Right lobe of liver (tissue), 6 donors: ENCODE data around the gene LMOD2. TPM values are rescaled to one million over a fixed set of nuclear protein-coding genes. Genes with fewer than 3 reads are reported as not detected.

ENCODE experiments used
- ATAC-seq, 4 donors: fragments of 200-7000 bp; cut with Tn5 transposase; one replicate each; pipeline ENCODE4 v1.9.1; 2020; ENCODE audit warnings: mild to moderate bottlenecking in 4 of 4, moderate library complexity in 4 of 4
- DNase-seq, 3 donors: peaks; one replicate each; pipeline ENCODE4 v3.0.0-alpha.2; 2020
- H3K27ac ChIP-seq, 3 donors: fragments of 200-600 bp; one replicate each; pipeline ENCODE4 v1.8.0; 2022
- H3K27me3 ChIP-seq, 2 donors: fragments of 200-600 bp; one replicate each; pipeline ENCODE4 v1.8.0; 2022
- H3K36me3 ChIP-seq, 4 donors: fragments of 200-600 bp; sonication (generic) in 1 of 4; one replicate each; pipeline versions ENCODE4 v1.5.1 to v1.8.0; 2017 to 2022; ENCODE audit warnings: control low read depth in 1 of 4
- H3K4me1 ChIP-seq, 4 donors: fragments of 200-600 bp; sonication (generic) in 1 of 4; one replicate each; pipeline versions ENCODE4 v1.5.1 to v1.8.0; 2017 to 2022; ENCODE audit warnings: control low read depth in 1 of 4
- H3K4me3 ChIP-seq, 3 donors: fragments of 200-600 bp; one replicate each; pipeline ENCODE4 v1.8.0; 2022
- H3K9me3 ChIP-seq, 4 donors: fragments of 200-600 bp; sonication (generic) in 1 of 4; one replicate each; pipeline versions ENCODE4 v1.5.1 to v1.8.0; 2017 to 2022; ENCODE audit warnings: control low read depth in 1 of 4
- POLR2A ChIP-seq: fragments of 450-650 bp; IDR thresholded peaks from one replicate; pipeline ENCODE4 v1.6.1; 2017; ENCODE audit warnings: antibody characterized with exemption, mild to moderate bottlenecking
- WGBS: methylation state at CpG from one replicate; pipeline ENCODE4 v1.1.6; 2018; ENCODE audit warnings: low coverage, low lambda C conversion rate; ENCODE audit not compliant: insufficient coverage; ENCODE audit errors: missing lambda C conversion rate; 5-methylcytosine and 5-hydroxymethylcytosine counted together
- intact Hi-C, 2 donors: fragments of 100-400 bp; cut with DNase I; formaldehyde crosslinking; loops; one replicate each; pipeline versions ENCODE4 v1.11.2 to v1.14.1; 2022
- total RNA-seq, 6 experiments: library from RNA; depleted of rRNA in 2 of 6; stranded (reverse); fragments of >200 nt in 2 of 6; fragmentation: NEBNext Ultra II Directional in 3 of 6; extraction: Animal tissue kit (Norgen Biotek cat#: 25700) in 3 of 6; gene quantifications; one replicate each; pipeline versions ENCODE4 v1.1.0 to v1.2.4, GENCODE V29; 2016 to 2023
- TF ChIP-seq, protein P1 (sequence below), 4 donors: fragments of 200-600 bp in 3 of 4; fragments of 450-650 bp in 1 of 4; IDR thresholded peaks; one replicate each; pipeline versions ENCODE4 v1.5.1 to v1.8.0; 2016 to 2022; ENCODE audit warnings: antibody characterized with exemption in 4 of 4, mild to moderate bottlenecking in 2 of 4
- donor health status: DM: no; HTN: yes; CAD: no.
- donor health status: DM: no; HTN: no; CAD: no.
- donor health status: DM: no; HTN: no; CAD: no.
- donor health status: DM: no; HTN: yes; CAD: no.
- donor health status: DM: no; HTN: yes; CAD: no.

The LMOD2 gene
- total RNA-seq, 6 experiments from 2014 or later: 0.37 TPM; not detected in 5

DNA sequence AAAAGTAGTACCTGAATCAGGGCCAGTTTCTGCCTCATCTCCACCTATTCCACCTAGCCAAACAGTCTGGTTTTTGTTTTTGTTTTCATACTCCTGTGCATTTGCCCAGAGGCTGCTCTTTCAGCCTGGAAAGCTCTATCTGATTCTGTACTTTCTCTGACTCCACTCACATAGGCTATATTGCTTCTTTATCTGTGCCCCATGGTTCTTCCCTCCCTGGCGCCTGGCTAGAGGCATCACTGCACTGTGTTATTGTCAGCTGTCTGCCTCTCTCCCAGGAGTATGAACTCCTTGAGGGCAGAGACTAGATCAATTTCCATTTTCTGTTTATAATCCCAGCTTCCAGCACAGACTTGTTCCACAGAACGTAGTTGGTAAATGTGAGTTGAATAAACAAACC lies 5.1 kb upstream of the LMOD2 start:
- no peaks in the 10 kb centered on the region for H3K36me3 ChIP-seq
- no peak overlapping the region for H3K27ac ChIP-seq
- TF ChIP-seq POLR2A: no peak
- TF ChIP-seq, protein P1, sequence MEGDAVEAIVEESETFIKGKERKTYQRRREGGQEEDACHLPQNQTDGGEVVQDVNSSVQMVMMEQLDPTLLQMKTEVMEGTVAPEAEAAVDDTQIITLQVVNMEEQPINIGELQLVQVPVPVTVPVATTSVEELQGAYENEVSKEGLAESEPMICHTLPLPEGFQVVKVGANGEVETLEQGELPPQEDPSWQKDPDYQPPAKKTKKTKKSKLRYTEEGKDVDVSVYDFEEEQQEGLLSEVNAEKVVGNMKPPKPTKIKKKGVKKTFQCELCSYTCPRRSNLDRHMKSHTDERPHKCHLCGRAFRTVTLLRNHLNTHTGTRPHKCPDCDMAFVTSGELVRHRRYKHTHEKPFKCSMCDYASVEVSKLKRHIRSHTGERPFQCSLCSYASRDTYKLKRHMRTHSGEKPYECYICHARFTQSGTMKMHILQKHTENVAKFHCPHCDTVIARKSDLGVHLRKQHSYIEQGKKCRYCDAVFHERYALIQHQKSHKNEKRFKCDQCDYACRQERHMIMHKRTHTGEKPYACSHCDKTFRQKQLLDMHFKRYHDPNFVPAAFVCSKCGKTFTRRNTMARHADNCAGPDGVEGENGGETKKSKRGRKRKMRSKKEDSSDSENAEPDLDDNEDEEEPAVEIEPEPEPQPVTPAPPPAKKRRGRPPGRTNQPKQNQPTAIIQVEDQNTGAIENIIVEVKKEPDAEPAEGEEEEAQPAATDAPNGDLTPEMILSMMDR (IDR thresholded peaks at IDR 0.05): no peak
- H3K27me3 ChIP-seq: no peaks in the 10 kb centered on the region
- intact Hi-C loops: no loop called here
- no peak for DNase-seq
- no peak for ATAC-seq
- no peaks in the 10 kb centered on the region for H3K4me1 ChIP-seq
- H3K4me3 ChIP-seq: no peak overlapping the region
- 63% methylated on average over 2 of the region's 2 CpGs for WGBS
- no peaks in the 10 kb centered on the region for H3K9me3 ChIP-seq

DNA sequence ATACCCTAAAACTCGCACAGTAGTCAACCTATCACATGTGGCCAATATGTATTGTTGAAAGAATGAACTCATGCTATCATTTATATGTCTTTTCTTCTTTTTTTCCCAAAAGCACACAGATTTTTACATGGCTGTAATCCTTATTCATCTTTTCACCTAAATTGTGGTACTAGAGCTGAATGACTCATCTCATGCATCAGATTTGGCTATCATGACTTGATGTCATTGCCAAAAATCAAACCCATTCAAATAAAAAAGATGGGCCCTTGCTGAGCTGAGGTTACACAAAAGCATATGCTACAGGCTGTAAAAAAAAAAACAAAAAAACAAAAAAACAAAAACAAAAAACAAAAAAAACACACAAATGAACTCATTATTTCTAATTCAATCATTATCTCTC lies 3.3 kb upstream of the LMOD2 start:
- WGBS: 83% methylated on average over 1 of the region's 1 CpG
- Histone ChIP-seq H3K9me3 (no peaks in the 10 kb centered on the region), H3K4me1 (no peaks in the 10 kb centered on the region), H3K4me3 (no peak overlapping the region), H3K36me3 (no peaks in the 10 kb centered on the region), H3K27me3 (no peaks in the 10 kb centered on the region), H3K27ac (no peak overlapping the region)
- DNase-seq (no peak), ATAC-seq (no peak)
- intact Hi-C loops: no loop called here
- TF ChIP-seq POLR2A: no peak
- TF ChIP-seq, protein P1 (IDR thresholded peaks at IDR 0.05): no peak

DNA sequence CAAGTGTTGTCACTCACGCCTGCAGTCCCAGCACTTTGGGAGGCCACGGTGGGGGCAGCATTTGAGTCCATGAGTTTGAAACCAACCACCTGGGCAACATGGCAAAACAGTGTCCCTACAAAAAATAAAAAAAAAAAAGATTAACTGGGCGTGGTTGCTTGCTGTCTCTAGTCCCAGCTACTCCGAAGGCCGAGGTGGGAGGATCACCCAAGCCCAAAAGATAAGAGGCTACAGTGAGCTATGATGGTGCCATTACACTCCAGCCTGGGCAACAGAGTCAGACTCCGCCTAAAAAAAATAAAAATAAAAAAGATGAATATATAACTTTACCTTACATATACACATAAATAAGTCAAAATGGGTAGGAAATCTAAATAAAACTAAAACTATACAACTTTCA lies 2.5 kb upstream of the LMOD2 start:
- H3K27ac ChIP-seq: no peak overlapping the region
- no peak overlapping the region for H3K4me3 ChIP-seq
- ATAC-seq (no peak), DNase-seq (no peak)
- H3K27me3 ChIP-seq: no peaks in the 10 kb centered on the region
- 87% methylated on average over 6 of the region's 6 CpGs for WGBS
- H3K9me3 ChIP-seq: no peaks in the 10 kb centered on the region
- TF ChIP-seq, protein P1 (IDR thresholded peaks at IDR 0.05): no peak
- peaks cover 0 to under 1% (median 0%) of the 10 kb centered on the region in 4 donors for H3K4me1 ChIP-seq
- H3K36me3 ChIP-seq: no peaks in the 10 kb centered on the region
- intact Hi-C loops: no loop called here

DNA sequence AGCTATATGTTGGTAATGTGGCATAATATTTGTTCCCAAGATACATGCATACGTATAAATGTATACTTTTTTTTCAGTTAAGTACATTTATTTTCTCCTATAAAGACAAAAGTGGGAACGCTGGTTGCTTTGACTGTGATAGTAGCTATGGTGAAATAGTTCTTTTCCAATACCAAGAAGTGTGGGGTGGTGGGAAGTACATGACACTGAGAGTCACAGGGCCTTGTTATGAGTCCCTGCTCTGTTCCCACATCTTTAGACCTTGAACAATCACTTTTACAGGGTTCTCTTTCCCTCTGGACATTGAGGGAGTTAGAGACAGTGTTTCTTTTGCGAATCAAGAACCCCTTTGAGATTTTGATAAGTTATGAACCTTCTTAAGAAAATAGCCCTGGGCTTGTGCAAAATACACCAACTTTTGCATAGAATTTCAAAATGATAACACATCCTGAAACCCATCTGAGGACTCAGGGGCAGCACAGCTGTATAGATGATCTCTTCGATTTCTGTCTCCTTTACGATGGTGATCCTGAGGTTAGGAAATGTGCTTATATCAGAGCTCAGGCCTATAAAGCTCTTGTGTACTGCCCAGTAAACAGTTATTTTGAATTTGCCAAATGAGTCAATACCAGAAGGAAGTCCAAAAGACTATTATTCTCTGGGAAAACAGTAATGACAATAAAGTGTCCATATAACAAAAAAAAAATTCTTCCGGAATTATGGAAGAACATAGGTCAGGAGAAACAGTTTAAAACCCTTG lies 1.1 kb downstream of the LMOD2 start:
- no peak overlapping the region for H3K4me3 ChIP-seq
- intact Hi-C loops: no loop called here
- H3K36me3 ChIP-seq: no peaks in the 10 kb centered on the region
- DNase-seq (no peak), ATAC-seq (peak in 2 of 4 donors; percentile 36 to 44)
- no peaks in the 10 kb centered on the region for H3K9me3 ChIP-seq
- TF ChIP-seq POLR2A: no peak
- TF ChIP-seq, protein P1 (IDR thresholded peaks at IDR 0.05): no peak
- 71% methylated on average over 6 of the region's 6 CpGs for WGBS
- H3K27ac ChIP-seq: no peak overlapping the region
- no peaks in the 10 kb centered on the region for H3K27me3 ChIP-seq
- H3K4me1 ChIP-seq: peaks cover 0 to 17% (median 5%) of the 10 kb centered on the region in 4 donors
